Osteoblast (primary cell): ENCODE results near the gene SPHK1. TPM values are rescaled to one million over a fixed set of nuclear protein-coding genes. Genes with fewer than 3 reads are reported as not detected.

Source experiments
- DNase-seq: peaks from one replicate; pipeline ENCODE4 v3.0.0; 2011; ENCODE audit warnings: low spot score, mixed read lengths; ENCODE audit not compliant: insufficient read length; ENCODE audit errors: missing footprints
- H2AFZ ChIP-seq: 2 replicates; pipeline ENCODE4 v1.6.0; 2011; ENCODE audit warnings: mild to moderate bottlenecking, low read length
- H3K27ac ChIP-seq: 2 replicates; pipeline ENCODE4 v1.5.1; 2011; ENCODE audit warnings: mild to moderate bottlenecking, low read depth, low read length, moderate library complexity
- H3K27me3 ChIP-seq: 2 replicates; pipeline ENCODE4 v1.6.0; 2012; ENCODE audit warnings: mild to moderate bottlenecking, control low read depth, inconsistent platforms, low read length, moderate library complexity; ENCODE audit not compliant: insufficient read depth
- H3K36me3 ChIP-seq: 2 replicates; pipeline ENCODE4 v1.5.1; 2011; ENCODE audit warnings: mild to moderate bottlenecking, low read length, control low read depth, moderate library complexity; ENCODE audit not compliant: insufficient read depth
- H3K4me1 ChIP-seq: 2 replicates; pipeline ENCODE4 v1.5.1; 2011; ENCODE audit warnings: mild to moderate bottlenecking, low read length, control low read depth, moderate library complexity; ENCODE audit not compliant: insufficient read depth
- H3K4me2 ChIP-seq: 2 replicates; pipeline ENCODE4 v1.6.0; 2011; ENCODE audit warnings: mild to moderate bottlenecking, low read length; ENCODE audit not compliant: insufficient read depth
- H3K4me3 ChIP-seq: fragments of 200-600 bp; sonication (generic); 3 replicates; pipeline ENCODE4 v1.5.1; 2012; ENCODE audit warnings: mild to moderate bottlenecking, low read length, inconsistent platforms; ENCODE audit not compliant: insufficient read depth
- H3K79me2 ChIP-seq: 2 replicates; pipeline ENCODE4 v1.6.0; 2012; ENCODE audit warnings: mild to moderate bottlenecking, low read length, control low read depth, inconsistent platforms; ENCODE audit not compliant: insufficient read depth
- H3K9me3 ChIP-seq: 2 replicates; pipeline ENCODE4 v1.5.1; 2011; ENCODE audit warnings: low read depth, low read length, control low read depth
- H4K20me1 ChIP-seq: 2 replicates; pipeline ENCODE4 v1.6.0; 2012; ENCODE audit warnings: mild to moderate bottlenecking, low read length, control low read depth; ENCODE audit not compliant: insufficient read depth
- CTCF ChIP-seq: IDR thresholded peaks from 2 replicates; pipeline ENCODE4 v1.5.1; 2011; ENCODE audit warnings: mild to moderate bottlenecking, low read depth, low read length, moderate library complexity; ENCODE audit errors: extremely low read depth
- total RNA-seq: library from RNA; depleted of rRNA; stranded (reverse); fragments of >200 nt; gene quantifications from 2 replicates; pipeline ENCODE4 v1.2.3, GENCODE V29; 2012

The SPHK1 gene
- total RNA-seq, 1 donor: 112 TPM

GRCh38 chr17:76405607-76405966 lies 21.2 kb downstream of the SPHK1 start:
- DNase-seq: peak; percentile 59
- H3K9me3 ChIP-seq: no peaks in the 10 kb centered on the region
- no peak overlapping the region for H3K27ac ChIP-seq
- H3K79me2 ChIP-seq: peaks cover 46% of the 10 kb centered on the region
- no peak overlapping the region for H3K4me3 ChIP-seq
- TF ChIP-seq CTCF: no peak
- no peak overlapping the region for H2AFZ ChIP-seq
- no peaks in the 10 kb centered on the region for H3K27me3 ChIP-seq
- peaks cover 54% of the 10 kb centered on the region for H4K20me1 ChIP-seq
- H3K36me3 ChIP-seq: peaks cover 31% of the 10 kb centered on the region
- no peak overlapping the region for H3K4me2 ChIP-seq
- peaks cover 9% of the 10 kb centered on the region for H3K4me1 ChIP-seq

GRCh38 chr17:76405967-76406647 lies 21.7 kb downstream of the SPHK1 start:
- Histone ChIP-seq H3K4me2 (no peak overlapping the region), H3K4me1 (peaks cover 9% of the 10 kb centered on the region), H4K20me1 (peaks cover 56% of the 10 kb centered on the region), H3K36me3 (peaks cover 29% of the 10 kb centered on the region), H3K79me2 (peaks cover 50% of the 10 kb centered on the region), H3K27me3 (no peaks in the 10 kb centered on the region), H3K9me3 (no peaks in the 10 kb centered on the region), H3K27ac (no peak overlapping the region), H2AFZ (no peak overlapping the region), H3K4me3 (no peak overlapping the region)
- peak; percentile 99 for DNase-seq
- no peak for TF ChIP-seq CTCF

- Histone ChIP-seq H4K20me1 (peaks cover 61% of the 10 kb centered on the region), H3K9me3 (no peaks in the 10 kb centered on the region), H3K27me3 (no peaks in the 10 kb centered on the region), H3K4me1 (peaks cover 9% of the 10 kb centered on the region), H3K36me3 (peaks cover 20% of the 10 kb centered on the region), H3K27ac (no peak overlapping the region), H3K4me3 (no peak overlapping the region), H3K79me2 (peaks cover 57% of the 10 kb centered on the region), H3K4me2 (no peak overlapping the region), H2AFZ (no peak overlapping the region)
- no peak for TF ChIP-seq CTCF
- DNase-seq: no peak
Measured at GRCh38 chr17:76407509-76407908, 23.1 kb downstream of the SPHK1 start.

GRCh38 chr17:76408037-76408849 lies 23.8 kb downstream of the SPHK1 start:
- Histone ChIP-seq H2AFZ (no peak overlapping the region), H3K9me3 (no peaks in the 10 kb centered on the region), H3K27ac (no peak overlapping the region), H3K4me2 (no peak overlapping the region), H3K27me3 (no peaks in the 10 kb centered on the region), H3K36me3 (peaks cover 19% of the 10 kb centered on the region), H3K4me1 (peaks cover 9% of the 10 kb centered on the region), H3K4me3 (no peak overlapping the region), H3K79me2 (peaks cover 60% of the 10 kb centered on the region), H4K20me1 (peaks cover 65% of the 10 kb centered on the region)
- DNase-seq: peak; percentile 94
- peak; percentile 92 for TF ChIP-seq CTCF
